Fibroblast of skin of abdomen (primary cell): ENCODE measurements around the gene RNF130.
"Not testable (repeated sequence)": the region's sequence is repeated elsewhere in the genome, so short reads cannot be mapped to it uniquely, and the experiment has no call there.

ENCODE experiments used
- DNase-seq: peaks from one replicate; pipeline ENCODE4 v3.0.0-alpha.2; 2013

The RNF130 gene

DNA sequence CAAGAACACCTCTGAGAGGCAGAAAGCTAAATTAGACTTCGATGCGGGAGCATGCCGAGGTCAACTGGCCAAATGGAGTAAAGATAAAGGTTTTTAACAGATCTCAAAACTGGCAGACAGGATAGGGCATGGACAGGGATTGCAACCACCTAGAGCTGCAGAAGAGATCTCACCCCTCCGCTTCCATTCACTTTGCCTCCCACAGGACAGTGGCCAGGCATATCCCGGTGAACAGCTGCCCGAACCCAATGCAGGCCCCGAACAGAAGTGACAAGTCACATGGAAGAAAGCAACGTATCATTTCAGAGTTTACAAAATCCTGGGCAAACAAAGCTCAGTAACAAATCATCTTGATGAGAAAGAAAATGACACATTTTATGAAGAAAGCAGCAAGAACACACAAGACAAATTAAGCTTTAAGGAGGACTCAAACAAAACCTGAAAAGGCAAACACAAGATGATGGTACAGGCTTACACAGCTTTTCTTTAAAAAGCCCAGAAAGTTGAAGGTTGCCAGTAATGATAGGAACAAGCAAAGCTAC lies 18.4 kb downstream of the RNF130 start:
- no peak for DNase-seq

DNA sequence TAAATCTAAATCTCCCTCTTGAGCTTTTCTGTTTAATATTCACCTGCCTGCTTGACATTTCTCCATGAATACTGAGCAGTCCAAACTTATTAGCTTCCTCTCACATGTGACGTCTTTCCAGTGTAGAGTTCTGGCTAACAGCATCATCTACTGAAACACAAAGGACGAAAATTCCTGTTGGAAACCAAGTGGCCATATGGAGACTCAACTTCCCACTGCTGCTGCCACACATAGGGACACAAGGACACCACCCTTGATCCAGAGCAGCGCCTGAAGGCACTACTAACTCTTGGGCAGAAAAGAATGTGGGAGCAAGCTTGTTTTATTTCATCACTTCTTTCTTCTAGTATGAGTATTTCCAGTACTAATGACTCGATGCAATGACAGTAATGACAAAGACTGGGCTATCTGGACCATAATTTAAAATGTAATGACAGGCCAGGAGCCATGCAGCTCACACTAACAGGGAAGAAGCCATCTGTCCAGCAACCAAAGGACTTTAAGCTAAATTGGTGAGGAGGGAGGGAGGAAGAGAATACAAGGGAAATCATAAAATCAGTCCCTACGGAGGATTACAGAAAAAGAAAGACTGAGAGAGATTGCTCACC lies 19.2 kb downstream of the RNF130 start:
- DNase-seq: no peak

- no peak for DNase-seq
Observed at GRCh38 chr5:180050121-180050940, 21.2 kb downstream of the RNF130 start.

- DNase-seq: no peak
Observed at GRCh38 chr5:180049185-180049548, 22.4 kb downstream of the RNF130 start.

GRCh38 chr5:180047667-180048066 lies 23.9 kb downstream of the RNF130 start:
- DNase-seq: no peak

DNA sequence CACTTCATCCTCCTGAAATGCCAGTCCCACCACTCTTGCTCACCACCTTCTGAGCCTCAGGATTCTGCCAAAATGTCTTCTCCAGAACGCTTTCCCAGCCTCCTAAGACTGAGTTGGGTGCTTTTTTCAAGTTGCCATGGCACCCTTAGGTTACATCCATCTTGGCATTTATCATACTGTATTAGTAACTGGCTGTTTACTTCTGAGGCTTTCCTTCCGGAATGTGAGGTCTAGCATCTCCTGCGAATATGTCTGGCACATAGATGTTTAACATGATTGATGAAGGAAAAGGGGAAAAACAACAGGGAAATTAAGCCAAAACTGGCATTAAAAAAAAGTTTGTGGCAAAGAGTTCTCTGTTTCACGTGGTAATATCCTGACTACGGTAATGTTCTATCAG lies 24.9 kb downstream of the RNF130 start:
- DNase-seq: no peak

DNA sequence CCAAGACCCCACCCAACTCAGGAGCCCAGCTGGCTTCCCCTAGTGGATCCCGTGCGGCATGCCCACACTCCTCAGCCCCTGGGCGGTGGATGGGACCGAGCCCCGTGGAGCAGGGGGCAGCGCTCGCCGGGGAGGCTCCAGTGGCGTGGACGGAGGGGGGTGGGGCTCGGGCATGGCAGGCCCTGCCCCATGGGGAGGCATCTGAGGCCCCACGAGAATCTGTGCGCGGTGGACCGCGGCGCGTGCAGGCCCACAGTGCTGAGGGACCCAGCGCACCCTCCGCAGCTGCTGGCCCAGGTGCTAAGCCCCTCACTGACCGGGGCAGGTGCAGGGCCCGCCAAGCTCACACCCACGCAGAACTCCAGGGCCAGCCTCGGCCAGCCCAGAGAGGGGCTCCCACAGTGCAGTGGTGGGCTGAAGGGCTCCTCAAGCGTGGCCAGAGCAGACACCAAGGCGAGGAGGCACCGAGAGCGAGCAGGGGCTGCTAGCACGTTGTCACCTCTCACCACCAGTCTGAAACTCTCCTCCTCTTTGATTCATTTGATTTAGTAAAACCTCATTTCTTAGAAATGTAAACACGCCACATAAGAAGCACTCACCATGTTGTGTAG lies 25.6 kb downstream of the RNF130 start:
- no peak for DNase-seq

DNA sequence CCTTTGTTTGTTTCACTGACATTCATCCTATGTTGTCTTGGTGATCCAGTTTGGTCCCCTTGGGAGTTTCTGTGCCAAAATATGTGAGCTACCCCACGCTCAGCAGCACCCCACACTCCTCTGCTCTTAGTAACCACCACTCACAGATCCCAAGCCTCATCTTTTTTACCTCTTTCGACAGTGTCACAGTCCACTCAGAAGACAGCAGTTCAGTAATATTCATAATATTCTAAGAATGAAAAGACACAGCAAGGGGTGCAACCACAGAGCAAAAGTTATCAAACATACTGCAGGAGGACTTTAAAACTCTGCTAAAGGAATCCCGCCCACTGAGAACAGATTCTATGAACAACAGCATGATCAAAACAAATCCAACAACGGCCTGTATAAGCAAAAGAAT lies 28.2 kb downstream of the RNF130 start:
- DNase-seq: no peak

DNA sequence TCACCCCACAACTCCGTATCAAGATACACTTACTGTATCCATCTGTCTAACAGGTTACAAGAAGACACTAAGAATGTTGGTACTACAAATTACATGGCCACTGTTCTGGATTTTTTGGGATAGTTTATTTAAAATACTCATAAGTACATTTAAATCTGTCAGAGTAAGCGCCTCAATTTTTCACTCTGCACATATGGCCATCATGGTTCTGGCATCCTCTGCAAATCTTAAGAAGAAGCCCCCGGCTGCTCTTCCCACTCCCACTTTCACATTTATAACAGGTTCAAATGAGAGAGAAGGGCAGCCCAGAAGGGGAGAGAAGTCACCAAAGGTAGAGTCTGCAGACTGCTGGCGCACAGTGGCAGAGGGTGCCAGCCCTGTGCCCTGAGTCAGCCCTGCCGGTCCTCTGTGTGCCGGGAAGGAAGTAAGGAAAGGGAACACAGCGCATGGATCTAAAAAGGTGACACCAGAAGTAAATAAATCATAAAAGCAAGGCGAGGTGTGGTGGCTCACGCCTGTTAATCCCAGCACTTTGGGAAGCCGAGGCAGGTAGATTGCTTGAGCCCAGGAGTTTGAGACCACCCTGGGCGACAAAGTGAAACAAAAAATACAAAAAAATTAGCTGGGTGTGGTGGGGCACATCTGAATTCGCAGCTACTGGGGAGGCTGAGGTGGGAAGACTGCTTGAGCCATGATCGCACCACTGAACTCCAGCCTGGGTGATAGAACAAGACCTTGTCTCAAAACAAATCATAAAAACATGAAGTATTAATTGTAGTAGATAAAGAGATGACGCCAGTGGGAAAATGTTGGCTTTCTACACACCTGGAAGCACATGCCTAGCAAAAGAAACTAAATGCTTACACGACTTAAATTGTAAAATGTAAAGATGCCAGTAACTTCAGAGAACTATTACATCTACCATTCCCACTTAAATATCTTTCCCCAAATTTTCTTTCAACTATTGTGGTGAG lies 30.0 kb downstream of the RNF130 start:
- no peak for DNase-seq

GRCh38 chr5:180040287-180041214 lies 31.0 kb downstream of the RNF130 start:
- no peak for DNase-seq

DNA sequence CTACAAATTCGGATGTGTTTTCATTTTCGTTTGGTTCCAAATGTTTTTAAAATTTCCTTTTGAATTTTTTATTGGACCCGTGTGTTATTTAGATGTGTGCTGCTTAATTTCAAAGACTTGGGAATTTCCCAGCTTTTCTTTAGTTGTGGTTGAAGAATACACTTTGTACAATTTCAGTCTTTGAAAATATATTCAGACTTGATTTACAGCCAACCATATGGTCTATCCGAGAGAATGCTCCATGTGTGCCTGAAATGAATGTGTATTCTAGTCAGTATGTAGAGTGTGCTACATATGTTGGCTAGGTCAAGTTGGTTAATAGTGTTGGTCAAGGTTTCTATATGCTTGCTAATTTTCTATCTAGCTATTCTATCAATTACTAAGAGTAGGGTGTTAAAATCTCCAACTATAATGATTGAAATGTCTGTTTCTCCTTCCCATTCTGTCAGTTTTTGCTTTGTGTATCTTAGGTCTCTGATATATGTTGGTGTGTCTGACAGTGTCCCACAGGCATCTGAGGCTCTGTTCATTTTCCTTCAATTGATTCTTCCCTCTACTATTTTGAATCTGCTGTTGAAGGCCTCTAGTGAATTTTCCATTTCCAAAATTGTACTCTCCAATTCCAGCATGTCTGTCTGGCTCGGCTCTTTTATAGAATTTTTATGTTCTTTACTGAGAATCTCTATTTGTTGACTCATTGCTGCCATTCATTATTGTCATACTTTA lies 36.2 kb downstream of the RNF130 start:
- DNase-seq: no peak

- peak; percentile 10 for DNase-seq
Observed at GRCh38 chr5:180034564-180034963, 37.0 kb downstream of the RNF130 start.

DNA sequence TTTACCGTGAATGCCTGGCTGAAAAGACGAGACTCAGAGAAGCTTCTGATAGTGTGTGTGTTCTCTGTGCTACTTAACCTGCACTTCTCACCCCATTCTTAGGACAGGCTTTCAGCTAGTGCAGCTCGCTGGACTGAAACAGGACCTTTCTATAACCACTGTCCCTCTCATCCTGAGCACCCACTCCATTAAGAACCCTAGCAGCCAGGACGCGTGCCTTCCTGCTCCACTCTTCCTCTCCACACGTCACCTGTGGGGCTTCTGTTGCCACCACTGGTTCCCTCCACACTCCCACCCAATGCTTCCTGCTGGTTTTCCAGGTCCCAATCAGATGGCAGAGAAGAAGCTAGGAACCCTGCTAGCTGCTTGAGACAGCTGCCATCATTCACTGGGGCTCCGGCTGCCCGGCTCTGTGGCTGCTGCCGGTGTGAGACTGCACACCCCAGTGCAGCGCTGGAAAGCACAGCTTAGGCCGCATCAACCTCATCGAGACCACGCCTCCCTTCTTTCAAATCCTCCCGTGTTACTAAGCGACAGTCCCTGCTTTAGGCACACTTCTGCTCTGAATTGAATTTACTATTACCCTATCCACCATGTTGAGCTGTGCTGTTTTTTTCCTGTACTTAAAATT lies 44.0 kb downstream of the RNF130 start:
- DNase-seq: no peak

DNA sequence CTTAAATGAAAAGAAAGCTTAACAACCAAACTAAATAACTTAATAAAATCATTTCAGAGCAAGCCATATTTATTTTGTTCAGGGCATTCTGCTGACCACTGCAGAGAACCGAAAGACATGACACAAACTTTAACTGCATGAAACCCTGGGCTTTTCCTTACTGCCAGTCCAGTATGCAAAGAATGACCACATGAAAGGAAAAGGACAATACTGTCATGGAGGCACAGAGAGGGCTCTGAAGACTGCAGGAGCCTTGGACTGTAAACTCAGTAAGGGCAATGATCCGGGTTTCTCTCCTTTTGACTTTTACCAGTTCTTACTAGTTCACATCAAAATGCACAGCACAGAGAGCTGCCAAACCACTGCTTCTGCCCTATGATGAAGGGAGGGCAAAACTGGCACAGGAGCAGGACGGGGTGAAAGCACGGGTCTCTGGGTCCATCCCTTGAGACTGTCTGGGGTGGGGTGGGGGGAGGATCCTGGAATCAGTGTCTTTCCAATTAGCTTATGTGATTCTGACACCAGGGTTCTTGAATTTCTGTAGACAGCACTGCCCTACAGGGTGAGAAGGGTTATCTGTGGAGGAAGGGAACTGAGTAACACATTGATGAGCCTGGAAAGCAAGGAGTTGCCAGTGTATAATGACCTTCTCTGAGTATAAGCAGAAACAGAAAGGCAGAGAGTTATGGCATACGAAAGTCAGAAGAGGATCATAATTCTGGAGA lies 44.7 kb downstream of the RNF130 start:
- DNase-seq: no peak

DNA sequence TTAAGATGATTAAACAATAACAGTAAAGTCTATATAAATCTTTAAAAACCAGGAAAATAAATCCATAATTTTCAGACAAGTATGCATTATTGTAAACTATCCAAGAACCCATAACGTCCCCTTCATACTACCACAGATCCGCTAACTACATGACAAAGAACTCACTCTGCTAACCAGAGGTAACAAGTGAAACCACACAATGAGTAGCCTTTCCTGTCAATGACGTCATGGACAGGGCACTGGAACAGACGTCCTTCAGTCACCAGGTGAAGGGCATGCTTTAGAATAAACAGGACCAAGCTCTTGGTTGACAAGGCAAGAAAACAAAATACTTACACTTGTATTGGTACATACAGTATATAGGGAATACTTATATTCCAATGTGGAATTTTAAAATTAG lies 45.2 kb downstream of the RNF130 start:
- DNase-seq: peak; percentile 16

DNA sequence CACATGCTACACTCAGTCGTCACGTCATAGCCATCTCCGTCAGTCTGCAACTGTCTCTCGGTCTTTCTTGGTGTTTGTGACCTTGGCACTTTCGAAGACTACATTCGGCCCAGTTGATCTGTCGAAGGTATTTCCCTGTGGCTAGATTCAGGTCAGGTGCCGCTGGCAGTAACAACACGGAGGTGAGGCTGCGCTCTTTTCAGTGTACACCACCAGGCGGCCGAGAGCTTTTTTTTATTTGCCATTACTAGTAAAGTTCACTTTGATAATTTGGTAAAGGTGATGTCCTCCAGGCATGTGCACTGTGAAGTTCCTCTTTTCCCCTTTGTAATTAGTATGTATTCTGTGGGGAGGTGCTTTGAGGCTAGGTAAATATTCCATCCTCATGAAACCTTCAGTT lies 49.7 kb downstream of the RNF130 start:
- no peak for DNase-seq

DNA sequence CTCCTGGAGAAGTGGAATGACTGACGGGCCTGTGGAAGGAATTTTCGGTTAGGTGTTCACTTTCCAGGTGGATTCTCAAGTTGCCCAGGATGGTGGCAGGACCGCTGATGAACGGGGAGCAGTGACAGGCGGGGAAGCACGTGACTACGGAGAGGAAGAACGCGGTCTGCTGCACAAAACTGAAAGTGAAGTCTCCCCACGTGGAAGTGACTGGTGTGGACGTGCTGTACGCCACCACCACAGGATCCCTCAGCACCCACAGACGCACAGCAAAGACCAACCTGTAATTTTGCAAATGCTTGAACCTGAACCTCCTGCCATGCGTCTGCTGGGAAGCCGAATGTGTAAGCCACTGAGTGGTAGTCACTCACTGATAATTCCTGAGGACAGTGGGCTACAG lies 51.4 kb downstream of the RNF130 start:
- DNase-seq: no peak

- DNase-seq: no peak
Observed at GRCh38 chr5:180018347-180019060, 53.1 kb downstream of the RNF130 start.

- not testable (repeated sequence) for DNase-seq
Observed at GRCh38 chr5:180015523-180015922, 56.0 kb downstream of the RNF130 start.
